ENCODE results near the gene TIGD1.

DNA sequence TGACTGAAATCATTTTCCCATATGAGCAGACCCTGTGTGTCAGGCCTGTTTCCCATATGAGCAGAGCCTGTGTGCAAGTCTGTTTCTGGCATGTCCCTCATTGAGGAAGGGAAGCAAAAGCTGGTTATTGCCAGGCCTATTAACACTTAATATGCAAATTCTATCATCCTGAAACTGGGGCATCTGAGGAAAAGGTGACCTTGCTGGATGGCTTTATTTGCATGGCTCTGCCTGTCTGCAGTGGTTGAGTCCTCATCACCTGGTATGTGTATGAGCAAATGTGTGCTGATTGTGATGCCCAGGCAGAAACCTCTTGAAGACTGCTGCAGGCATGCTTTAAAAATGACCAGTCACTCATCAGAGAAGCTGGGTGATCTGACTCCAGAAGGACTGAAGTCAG is 31.4 kb upstream of the TIGD1 start:
- TF ChIP-seq, protein P1, sequence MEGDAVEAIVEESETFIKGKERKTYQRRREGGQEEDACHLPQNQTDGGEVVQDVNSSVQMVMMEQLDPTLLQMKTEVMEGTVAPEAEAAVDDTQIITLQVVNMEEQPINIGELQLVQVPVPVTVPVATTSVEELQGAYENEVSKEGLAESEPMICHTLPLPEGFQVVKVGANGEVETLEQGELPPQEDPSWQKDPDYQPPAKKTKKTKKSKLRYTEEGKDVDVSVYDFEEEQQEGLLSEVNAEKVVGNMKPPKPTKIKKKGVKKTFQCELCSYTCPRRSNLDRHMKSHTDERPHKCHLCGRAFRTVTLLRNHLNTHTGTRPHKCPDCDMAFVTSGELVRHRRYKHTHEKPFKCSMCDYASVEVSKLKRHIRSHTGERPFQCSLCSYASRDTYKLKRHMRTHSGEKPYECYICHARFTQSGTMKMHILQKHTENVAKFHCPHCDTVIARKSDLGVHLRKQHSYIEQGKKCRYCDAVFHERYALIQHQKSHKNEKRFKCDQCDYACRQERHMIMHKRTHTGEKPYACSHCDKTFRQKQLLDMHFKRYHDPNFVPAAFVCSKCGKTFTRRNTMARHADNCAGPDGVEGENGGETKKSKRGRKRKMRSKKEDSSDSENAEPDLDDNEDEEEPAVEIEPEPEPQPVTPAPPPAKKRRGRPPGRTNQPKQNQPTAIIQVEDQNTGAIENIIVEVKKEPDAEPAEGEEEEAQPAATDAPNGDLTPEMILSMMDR (IDR thresholded peaks at IDR 0.05): no peak
- TF ChIP-seq POLR2A (IDR thresholded peaks at IDR 0.05) (no peak), POLR2AphosphoS5 (IDR thresholded peaks at IDR 0.05) (no peak), EP300 (IDR thresholded peaks at IDR 0.05) (no peak)
